Suprapubic skin (tissue), 4 donors: Measurements from ENCODE around the gene ETFA.

Source experiments
- POLR2A ChIP-seq, 2 donors: fragments of 450-650 bp; IDR thresholded peaks; one replicate each; pipeline ENCODE4 v1.6.1; 2017; ENCODE audit warnings: antibody characterized with exemption in 2 of 2, mild to moderate bottlenecking in 2 of 2, moderate library complexity in 2 of 2
- POLR2AphosphoS5 ChIP-seq, 3 donors: sonication (generic); formaldehyde crosslinking; IDR thresholded peaks; one replicate each; pipeline ENCODE4 v1.6.1; 2017; ENCODE audit warnings: antibody characterized with exemption in 3 of 3

- TF ChIP-seq POLR2AphosphoS5 (IDR thresholded peaks at IDR 0.05) (no peak), POLR2A (IDR thresholded peaks at IDR 0.05) (no peak)
Observed at GRCh38 chr15:76324066-76324465, 12.8 kb upstream of the ETFA start.
